IMR-90 (cell line): ENCODE data around the gene KCTD16. TPM values are rescaled to one million over a fixed set of nuclear protein-coding genes. Genes with fewer than 3 reads are reported as not detected.
A peak's percentile ranks its signal among the peaks of the same experiment; 100 is the strongest.

ENCODE experiments used
- ATAC-seq: fragments of 200-7000 bp; cut with Tn5 transposase; 2 replicates; pipeline ENCODE4 v1.9.1; 2020; ENCODE audit warnings: low read depth, mild to moderate bottlenecking, moderate library complexity
- BruUV-seq: library from RNA; stranded (reverse); fragments of 400-500 nt; replicated peaks from 2 replicates; lab custom pipeline; 2021; lab: Mats Ljungman, UMichigan
- CTCF ChIA-PET: fragments of 300-600 bp; formaldehyde crosslinking; extraction: SDS; loops from one replicate; lab custom pipeline; 2021; ENCODE audit warnings: antibody characterized with exemption; lab: Yijun Ruan, JAX
- POLR2A ChIA-PET: fragments of 300-600 bp; sonication (Branson Sonifier 250); formaldehyde crosslinking; loops from one replicate; lab custom pipeline; 2022; ENCODE audit warnings: antibody characterized with exemption; ENCODE audit not compliant: unreplicated experiment; lab: Charles Lee
- DNase-seq: peaks from one replicate; pipeline ENCODE4 v3.0.0; 2013
- H2AFZ ChIP-seq: replicated peaks from 2 replicates; pipeline ENCODE3; 2013; ENCODE audit warnings: low read length, mild to moderate bottlenecking; ENCODE audit not compliant: poor library complexity
- H2AK5ac ChIP-seq: 2 replicates; pipeline ENCODE4 v1.6.1; 2013; ENCODE audit warnings: low read depth, low read length, inconsistent platforms
- H2AK9ac ChIP-seq: replicated peaks from 2 replicates; pipeline ENCODE3; 2013; ENCODE audit warnings: mild to moderate bottlenecking, low read depth, low read length, moderate library complexity; ENCODE audit not compliant: poor library complexity
- H2BK120ac ChIP-seq: 2 replicates; pipeline ENCODE4 v1.6.1; 2013; ENCODE audit warnings: low read depth, low read length, inconsistent platforms
- H2BK15ac ChIP-seq: 3 replicates; pipeline ENCODE4 v1.6.1; 2013; ENCODE audit warnings: low read depth, low read length, inconsistent platforms
- H2BK20ac ChIP-seq: 2 replicates; pipeline ENCODE4 v1.6.1; 2013; ENCODE audit warnings: low read depth, mild to moderate bottlenecking, inconsistent platforms, low read length, moderate library complexity
- H2BK5ac ChIP-seq: 2 replicates; pipeline ENCODE4 v1.6.1; 2013; ENCODE audit warnings: mild to moderate bottlenecking, low read depth, low read length, inconsistent platforms; ENCODE audit not compliant: poor library complexity, severe bottlenecking
- H3K14ac ChIP-seq: replicated peaks from 2 replicates; pipeline ENCODE4 v1.6.1; 2013; ENCODE audit warnings: low read depth, low read length, inconsistent platforms
- H3K18ac ChIP-seq: 2 replicates; pipeline ENCODE4 v1.6.1; 2013; ENCODE audit warnings: low read depth, low read length, control low read depth
- H3K23ac ChIP-seq: 2 replicates; pipeline ENCODE4 v1.6.1; 2013; ENCODE audit warnings: low read depth, low read length, inconsistent platforms
- H3K27ac ChIP-seq: 2 replicates; pipeline ENCODE4 v1.5.1; 2013; ENCODE audit warnings: mild to moderate bottlenecking, control low read depth, low read length; ENCODE audit not compliant: insufficient read depth
- H3K27me3 ChIP-seq: 2 replicates; pipeline ENCODE4 v1.6.1; 2013; ENCODE audit warnings: low read length; ENCODE audit not compliant: control insufficient read depth, insufficient read depth
- H3K36me3 ChIP-seq: 2 replicates; pipeline ENCODE4 v1.6.1; 2013; ENCODE audit warnings: low read length, mixed read lengths; ENCODE audit not compliant: control insufficient read depth, insufficient read depth
- H3K4ac ChIP-seq: 2 replicates; pipeline ENCODE4 v1.6.1; 2013; ENCODE audit warnings: low read depth, low read length, inconsistent platforms
- H3K4me1 ChIP-seq: 2 replicates; pipeline ENCODE4 v1.6.1; 2013; ENCODE audit warnings: low read length, mixed read lengths; ENCODE audit not compliant: control insufficient read depth, insufficient read depth
- H3K4me2 ChIP-seq: 2 replicates; pipeline ENCODE4 v1.6.1; 2013; ENCODE audit warnings: low read depth, mild to moderate bottlenecking, control low read depth, low read length, moderate library complexity
- H3K4me3 ChIP-seq: 2 replicates; pipeline ENCODE4 v1.5.1; 2013; ENCODE audit warnings: low read depth, mild to moderate bottlenecking, control low read depth, low read length, moderate library complexity; ENCODE audit not compliant: insufficient read depth
- H3K56ac ChIP-seq: 2 replicates; pipeline ENCODE4 v1.6.1; 2013; ENCODE audit warnings: low read length, inconsistent platforms; ENCODE audit not compliant: insufficient read depth; ENCODE audit errors: extremely low read depth
- H3K79me1 ChIP-seq, 2 experiments: 2 replicates each; pipeline ENCODE4 v1.6.1; 2013; ENCODE audit warnings: low read length in 2 of 2, inconsistent platforms in 1 of 2, low read depth in 1 of 2
- H3K9ac ChIP-seq: 2 replicates; pipeline ENCODE4 v1.6.1; 2013; ENCODE audit warnings: low read depth, low read length, control low read depth
- H3K9me1 ChIP-seq: 2 replicates; pipeline ENCODE4 v1.6.1; 2013; ENCODE audit warnings: low read length, inconsistent platforms; ENCODE audit not compliant: insufficient read depth
- H3K9me3 ChIP-seq: 2 replicates; pipeline ENCODE4 v1.6.1; 2013; ENCODE audit warnings: low read length; ENCODE audit not compliant: control insufficient read depth, insufficient read depth
- H4K20me1 ChIP-seq: 2 replicates; pipeline ENCODE4 v1.6.1; 2013; ENCODE audit warnings: low read length, inconsistent platforms; ENCODE audit not compliant: insufficient read depth
- H4K5ac ChIP-seq: 2 replicates; pipeline ENCODE4 v1.6.1; 2013; ENCODE audit warnings: mild to moderate bottlenecking, low read depth, low read length, control low read depth
- H4K8ac ChIP-seq, 2 experiments: 2 replicates each; pipeline ENCODE4 v1.6.1; 2013; ENCODE audit warnings: low read depth in 2 of 2, low read length in 2 of 2, control low read depth in 1 of 2, inconsistent platforms in 1 of 2
- H4K91ac ChIP-seq: 2 replicates; pipeline ENCODE4 v1.6.1; 2013; ENCODE audit warnings: low read depth, low read length, inconsistent platforms; ENCODE audit not compliant: insufficient read depth
- BHLHE40 ChIP-seq: fragments of 150-350 bp; IDR thresholded peaks from 2 replicates; pipeline ENCODE4 v1.6.1; 2016; ENCODE audit warnings: mild to moderate bottlenecking, low read depth, low read length
- CEBPB ChIP-seq: IDR thresholded peaks from 2 replicates; pipeline ENCODE4 v1.6.1; 2012; ENCODE audit warnings: low read depth, low read length, improper control_type of control experiment
- CHD1 ChIP-seq: IDR thresholded peaks from 2 replicates; pipeline ENCODE4 v1.6.1; 2012; ENCODE audit warnings: low read depth, low read length, improper control_type of control experiment
- FOS ChIP-seq: fragments of 150-350 bp; IDR thresholded peaks from 2 replicates; pipeline ENCODE4 v1.6.1; 2016; ENCODE audit warnings: low read depth, low read length
- MAFK ChIP-seq: IDR thresholded peaks from 2 replicates; pipeline ENCODE4 v1.6.1; 2012; ENCODE audit warnings: low read depth, low read length, improper control_type of control experiment
- MAZ ChIP-seq: IDR thresholded peaks from 2 replicates; pipeline ENCODE4 v1.6.1; 2012; ENCODE audit warnings: low read depth, mild to moderate bottlenecking, low read length, improper control_type of control experiment, moderate library complexity, borderline replicate concordance
- NFE2L2 ChIP-seq: fragments of 150-350 bp; IDR thresholded peaks from 2 replicates; pipeline ENCODE4 v1.6.1; 2016; ENCODE audit warnings: low read depth, mild to moderate bottlenecking, low read length
- POLR2A ChIP-seq: IDR thresholded peaks from 2 replicates; pipeline ENCODE4 v1.6.1; 2012; ENCODE audit warnings: mild to moderate bottlenecking, low read depth, low read length
- RAD21 ChIP-seq: IDR thresholded peaks from 2 replicates; pipeline ENCODE4 v1.6.1; 2012; ENCODE audit warnings: low read length, improper control_type of control experiment
- RCOR1 ChIP-seq: IDR thresholded peaks from 2 replicates; pipeline ENCODE4 v1.6.1; 2012; ENCODE audit warnings: mild to moderate bottlenecking, low read length, improper control_type of control experiment; ENCODE audit not compliant: insufficient replicate concordance
- RFX5 ChIP-seq: IDR thresholded peaks from 2 replicates; pipeline ENCODE4 v1.8.0; 2012; ENCODE audit warnings: low read depth, mild to moderate bottlenecking, low read length, moderate library complexity
- SMC3 ChIP-seq: fragments of 150-350 bp; IDR thresholded peaks from 2 replicates; pipeline ENCODE4 v1.6.1; 2016; ENCODE audit warnings: low read depth, mild to moderate bottlenecking, antibody characterized with exemption, low read length, moderate library complexity
- WGBS, 2 experiments: methylation state at CpG; one replicate each; pipeline versions ENCODE4 v1.1.5 to v1.1.7; 2013; ENCODE audit warnings: missing lambda C conversion rate in 2 of 2; ENCODE audit not compliant: insufficient read length in 1 of 2; ENCODE audit errors: extremely low coverage in 2 of 2; 5-methylcytosine and 5-hydroxymethylcytosine counted together
- dilution Hi-C: fragments of 300-500 bp; cut with HindIII; formaldehyde crosslinking; loops from one replicate; pipeline ENCODE4 v1.14.3; 2018; ENCODE audit warnings: low sequenced_read_pairs; ENCODE audit not compliant: unreplicated experiment
- in situ Hi-C: fragments of 300-500 bp; cut with MboI; formaldehyde crosslinking; loops from 3 replicates; pipeline ENCODE4 v1.14.3; 2019; ENCODE audit warnings: low sequenced_read_pairs, inconsistent platforms, mixed read lengths
- intact Hi-C: fragments of 100-400 bp; cut with micrococcal nuclease; formaldehyde crosslinking; loops from 2 replicates; pipeline ENCODE4 v1.10.0; 2022
- polyA plus RNA-seq, 3 experiments: library from polyadenylated mRNA; depleted of rRNA; stranded (reverse); fragments of >200 nt; gene quantifications; 2 replicates each; pipeline ENCODE4 v1.2.3, GENCODE V29; 2012; ENCODE audit warnings: low replicate concordance in 1 of 3
- total RNA-seq: library from RNA; depleted of rRNA; stranded (reverse); fragments of >200 nt; gene quantifications from 2 replicates; pipeline ENCODE4 v1.2.3, GENCODE V29; 2012
- TF ChIP-seq, protein P1 (sequence below): fragments of 150-350 bp; IDR thresholded peaks from 2 replicates; pipeline ENCODE4 v1.6.1; 2016; ENCODE audit warnings: low read depth, mild to moderate bottlenecking, low read length, moderate library complexity, borderline replicate concordance
- TF ChIP-seq, protein P2 (sequence below): fragments of 150-350 bp; IDR thresholded peaks from 2 replicates; pipeline ENCODE4 v1.6.1; 2017; ENCODE audit warnings: mild to moderate bottlenecking, antibody characterized with exemption, low read length, low read depth
- TF ChIP-seq, protein P3 (sequence below): conservative IDR thresholded peaks from 2 replicates; pipeline ENCODE4 v1.5.1; 2012; ENCODE audit warnings: mild to moderate bottlenecking, low read depth, low read length, improper control_type of control experiment

The KCTD16 gene
- total and polyA plus RNA-seq, 2 of the 4 experiments (the other 2 are of a cell fraction) = 0.43 to 1.1 TPM

DNA sequence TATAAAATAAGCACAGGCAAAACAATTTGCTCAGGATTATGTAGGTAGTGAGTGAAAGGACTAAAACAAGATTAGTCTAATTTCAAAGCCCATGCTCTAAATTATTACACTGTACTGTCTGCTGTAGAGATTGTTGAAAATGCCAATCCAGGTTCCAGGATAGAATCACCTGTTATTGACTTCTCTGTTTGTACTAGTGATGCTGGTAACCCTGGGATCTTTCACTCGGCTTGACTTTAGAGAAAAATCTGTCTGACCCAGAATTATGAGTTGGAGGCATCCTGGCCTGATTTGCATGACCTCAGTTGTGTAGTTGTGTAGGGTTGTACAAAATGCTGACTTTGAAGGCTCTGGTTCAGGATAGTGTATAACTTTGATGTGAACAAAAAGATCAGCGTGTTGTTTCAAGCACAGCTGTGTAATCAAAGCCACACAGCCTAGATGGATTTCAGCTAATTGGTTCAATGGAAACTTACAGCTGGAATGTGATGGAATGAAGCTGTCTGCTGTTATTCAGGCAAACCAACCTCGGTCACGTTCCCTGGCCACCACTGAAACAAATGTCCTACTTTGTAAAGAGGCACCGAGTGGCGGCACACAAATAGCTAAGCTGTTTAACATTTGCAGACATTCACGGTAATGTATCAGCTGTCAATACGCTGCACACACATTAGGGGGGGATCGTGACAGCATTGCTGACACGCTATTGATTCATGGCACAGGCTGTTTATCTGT, 340.3 kb downstream of the KCTD16 start:
- Histone ChIP-seq H3K14ac (no peak overlapping the region; the same call in 1 of the 2 replicates), H3K4me1 (no peaks in the 10 kb centered on the region), H3K9ac (no peak overlapping the region), H3K9me3 (no peaks in the 10 kb centered on the region), H3K4me3 (no peak overlapping the region), H3K79me1 (no peaks in the 10 kb centered on the region), H4K20me1 (no peaks in the 10 kb centered on the region), H2BK20ac (no peak overlapping the region), H3K4me2 (peak overlapping the region; percentile 39), H2BK5ac (no peak overlapping the region), H4K8ac (no peak overlapping the region), H2AFZ (no peak overlapping the region), H4K5ac (no peak overlapping the region), H2AK9ac (no peak overlapping the region), H2AK5ac (no peak overlapping the region), H2BK120ac (no peak overlapping the region), H3K4ac (no peak overlapping the region), H4K91ac (no peak overlapping the region), H3K36me3 (no peaks in the 10 kb centered on the region), H3K27me3 (no peaks in the 10 kb centered on the region), H3K18ac (no peak overlapping the region), H3K23ac (no peak overlapping the region), H3K56ac (no peak overlapping the region), H3K27ac (no peak overlapping the region), H3K9me1 (no peaks in the 10 kb centered on the region), H2BK15ac (no peak overlapping the region)
- no TSS peak for BruUV-seq
- 5% methylated on average over 4 of the region's 10 CpGs; no CpG with 5 or more reads in 1 of the 2 experiments for WGBS, 2 experiments
- no peak for TF ChIP-seq RFX5
- no peak for TF ChIP-seq CEBPB
- TF ChIP-seq POLR2A = no peak
- TF ChIP-seq, protein P1, sequence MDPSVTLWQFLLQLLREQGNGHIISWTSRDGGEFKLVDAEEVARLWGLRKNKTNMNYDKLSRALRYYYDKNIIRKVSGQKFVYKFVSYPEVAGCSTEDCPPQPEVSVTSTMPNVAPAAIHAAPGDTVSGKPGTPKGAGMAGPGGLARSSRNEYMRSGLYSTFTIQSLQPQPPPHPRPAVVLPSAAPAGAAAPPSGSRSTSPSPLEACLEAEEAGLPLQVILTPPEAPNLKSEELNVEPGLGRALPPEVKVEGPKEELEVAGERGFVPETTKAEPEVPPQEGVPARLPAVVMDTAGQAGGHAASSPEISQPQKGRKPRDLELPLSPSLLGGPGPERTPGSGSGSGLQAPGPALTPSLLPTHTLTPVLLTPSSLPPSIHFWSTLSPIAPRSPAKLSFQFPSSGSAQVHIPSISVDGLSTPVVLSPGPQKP = no peak
- no peak for TF ChIP-seq RCOR1
- TF ChIP-seq CHD1 = no peak
- TF ChIP-seq RAD21 = no peak
- TF ChIP-seq, protein P2, sequence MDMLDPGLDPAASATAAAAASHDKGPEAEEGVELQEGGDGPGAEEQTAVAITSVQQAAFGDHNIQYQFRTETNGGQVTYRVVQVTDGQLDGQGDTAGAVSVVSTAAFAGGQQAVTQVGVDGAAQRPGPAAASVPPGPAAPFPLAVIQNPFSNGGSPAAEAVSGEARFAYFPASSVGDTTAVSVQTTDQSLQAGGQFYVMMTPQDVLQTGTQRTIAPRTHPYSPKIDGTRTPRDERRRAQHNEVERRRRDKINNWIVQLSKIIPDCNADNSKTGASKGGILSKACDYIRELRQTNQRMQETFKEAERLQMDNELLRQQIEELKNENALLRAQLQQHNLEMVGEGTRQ = no peak
- no peak for TF ChIP-seq BHLHE40
- no peak for TF ChIP-seq FOS
- TF ChIP-seq MAFK = no peak
- TF ChIP-seq, protein P3, sequence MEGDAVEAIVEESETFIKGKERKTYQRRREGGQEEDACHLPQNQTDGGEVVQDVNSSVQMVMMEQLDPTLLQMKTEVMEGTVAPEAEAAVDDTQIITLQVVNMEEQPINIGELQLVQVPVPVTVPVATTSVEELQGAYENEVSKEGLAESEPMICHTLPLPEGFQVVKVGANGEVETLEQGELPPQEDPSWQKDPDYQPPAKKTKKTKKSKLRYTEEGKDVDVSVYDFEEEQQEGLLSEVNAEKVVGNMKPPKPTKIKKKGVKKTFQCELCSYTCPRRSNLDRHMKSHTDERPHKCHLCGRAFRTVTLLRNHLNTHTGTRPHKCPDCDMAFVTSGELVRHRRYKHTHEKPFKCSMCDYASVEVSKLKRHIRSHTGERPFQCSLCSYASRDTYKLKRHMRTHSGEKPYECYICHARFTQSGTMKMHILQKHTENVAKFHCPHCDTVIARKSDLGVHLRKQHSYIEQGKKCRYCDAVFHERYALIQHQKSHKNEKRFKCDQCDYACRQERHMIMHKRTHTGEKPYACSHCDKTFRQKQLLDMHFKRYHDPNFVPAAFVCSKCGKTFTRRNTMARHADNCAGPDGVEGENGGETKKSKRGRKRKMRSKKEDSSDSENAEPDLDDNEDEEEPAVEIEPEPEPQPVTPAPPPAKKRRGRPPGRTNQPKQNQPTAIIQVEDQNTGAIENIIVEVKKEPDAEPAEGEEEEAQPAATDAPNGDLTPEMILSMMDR = no peak
- no peak for TF ChIP-seq MAZ
- TF ChIP-seq NFE2L2 = no peak
- no peak for TF ChIP-seq SMC3
- no peak for DNase-seq
- dilution Hi-C loops (no loop called here), in situ Hi-C loops (no loop called here), intact Hi-C loops (no loop called here)
- peak; percentile 40 for ATAC-seq
- POLR2A ChIA-PET = no interaction called here
- CTCF ChIA-PET = interaction anchor here (1.2 kb wide), 1 partner anchor 23 kb away, joined by 3 read pairs; no protein-coding TSS in a partner anchor
